Middle frontal gyrus (tissue), 1 donor: ENCODE measurements around the gene EDC3.

Source experiments
- DNase-seq: peaks from one replicate; pipeline ENCODE4 v3.0.0-alpha.2; 2015; ENCODE audit warnings: low spot score; ENCODE audit errors: extremely low spot score

Gene EDC3

DNA sequence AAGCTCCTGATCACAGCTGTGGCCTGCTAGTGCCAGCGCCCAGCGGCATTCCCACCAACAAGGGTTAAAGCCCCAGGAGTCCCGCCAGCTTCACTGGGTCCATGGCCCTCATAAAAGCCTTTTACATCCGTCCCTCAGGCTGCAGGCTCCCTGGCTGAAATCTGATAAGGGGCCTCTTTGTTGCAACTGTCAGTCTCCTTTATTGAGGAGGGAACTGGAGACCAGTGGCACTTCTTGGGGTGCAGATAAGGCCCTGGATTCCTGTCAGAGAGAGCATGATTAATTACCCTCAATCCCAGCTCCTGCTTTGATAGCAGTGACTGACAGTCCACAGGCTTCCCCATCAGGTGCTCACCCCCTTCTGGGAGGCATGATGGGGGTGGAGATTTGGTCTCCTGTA lies 111.0 kb downstream of the EDC3 start:
- DNase-seq: peak; percentile 3

DNA sequence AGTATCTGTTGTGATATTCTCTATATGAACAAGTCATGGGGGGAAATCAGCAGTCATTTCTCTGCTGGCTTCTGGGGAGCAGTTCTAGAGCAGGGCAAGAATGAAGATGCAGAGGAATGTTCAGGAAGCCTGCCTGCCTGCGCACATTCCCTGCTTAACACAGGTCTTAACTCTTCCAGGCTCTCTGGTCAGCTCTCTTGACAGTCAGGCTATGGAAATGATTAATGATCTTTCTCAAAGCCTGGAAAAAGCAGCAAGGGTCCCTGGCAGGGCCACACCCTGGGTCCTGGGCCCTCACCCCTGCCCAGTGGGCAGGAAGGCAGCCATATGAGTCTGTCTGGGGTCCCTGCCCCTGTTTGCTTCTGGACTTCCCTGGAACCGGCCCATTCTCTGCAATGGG lies 111.6 kb downstream of the EDC3 start:
- no peak for DNase-seq
